ENCODE results near the gene RIMBP2.

Gene RIMBP2

DNA sequence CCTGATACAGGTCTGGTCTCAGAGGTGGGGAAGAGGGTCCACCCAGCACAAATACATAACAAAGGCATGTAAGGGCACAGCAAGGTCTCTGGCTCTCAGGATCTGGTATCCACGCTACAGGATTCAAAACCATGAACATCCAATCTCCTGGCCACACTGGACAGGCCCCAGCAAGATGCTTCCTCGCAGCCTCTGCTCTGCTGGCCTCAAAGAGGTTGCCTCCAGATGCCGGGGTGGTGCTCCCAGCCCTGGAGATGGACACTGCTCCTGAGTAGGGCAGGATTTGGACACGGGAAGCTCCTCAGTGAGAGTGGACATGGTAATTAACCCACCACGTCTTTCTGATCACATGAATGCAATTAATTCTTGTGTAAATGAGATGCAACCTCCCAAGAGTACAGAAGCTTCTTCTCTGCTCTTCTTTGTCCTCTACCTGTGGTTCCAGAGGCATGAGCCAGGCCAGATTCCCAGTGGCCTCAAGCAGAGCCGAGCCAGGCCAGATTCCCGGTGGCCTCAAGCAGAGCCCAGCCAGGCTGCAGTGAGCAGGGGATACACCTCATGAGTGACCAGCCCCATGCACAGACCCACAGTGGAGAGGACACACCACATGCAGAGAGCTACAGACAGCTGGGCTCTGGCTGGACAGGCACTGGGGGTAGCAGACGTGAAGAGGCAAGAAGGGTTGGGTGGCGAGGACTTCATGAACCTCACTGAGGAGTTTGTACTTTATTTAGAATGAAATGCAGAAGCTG lies 192.1 kb downstream of the RIMBP2 start:
- POLR2A ChIA-PET: no interaction called here
- DNase-seq (ENCODE audit: low read depth, low spot score): no peak
- H3K4me3 ChIP-seq (ENCODE audit: low read depth, low read length): no peak overlapping the region
- CTCF ChIA-PET: no interaction called here
- TF ChIP-seq, protein P1, sequence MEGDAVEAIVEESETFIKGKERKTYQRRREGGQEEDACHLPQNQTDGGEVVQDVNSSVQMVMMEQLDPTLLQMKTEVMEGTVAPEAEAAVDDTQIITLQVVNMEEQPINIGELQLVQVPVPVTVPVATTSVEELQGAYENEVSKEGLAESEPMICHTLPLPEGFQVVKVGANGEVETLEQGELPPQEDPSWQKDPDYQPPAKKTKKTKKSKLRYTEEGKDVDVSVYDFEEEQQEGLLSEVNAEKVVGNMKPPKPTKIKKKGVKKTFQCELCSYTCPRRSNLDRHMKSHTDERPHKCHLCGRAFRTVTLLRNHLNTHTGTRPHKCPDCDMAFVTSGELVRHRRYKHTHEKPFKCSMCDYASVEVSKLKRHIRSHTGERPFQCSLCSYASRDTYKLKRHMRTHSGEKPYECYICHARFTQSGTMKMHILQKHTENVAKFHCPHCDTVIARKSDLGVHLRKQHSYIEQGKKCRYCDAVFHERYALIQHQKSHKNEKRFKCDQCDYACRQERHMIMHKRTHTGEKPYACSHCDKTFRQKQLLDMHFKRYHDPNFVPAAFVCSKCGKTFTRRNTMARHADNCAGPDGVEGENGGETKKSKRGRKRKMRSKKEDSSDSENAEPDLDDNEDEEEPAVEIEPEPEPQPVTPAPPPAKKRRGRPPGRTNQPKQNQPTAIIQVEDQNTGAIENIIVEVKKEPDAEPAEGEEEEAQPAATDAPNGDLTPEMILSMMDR (IDR thresholded peaks at IDR 0.05; ENCODE audit: insufficient read depth, low read length, missing control alignments): no peak

DNA sequence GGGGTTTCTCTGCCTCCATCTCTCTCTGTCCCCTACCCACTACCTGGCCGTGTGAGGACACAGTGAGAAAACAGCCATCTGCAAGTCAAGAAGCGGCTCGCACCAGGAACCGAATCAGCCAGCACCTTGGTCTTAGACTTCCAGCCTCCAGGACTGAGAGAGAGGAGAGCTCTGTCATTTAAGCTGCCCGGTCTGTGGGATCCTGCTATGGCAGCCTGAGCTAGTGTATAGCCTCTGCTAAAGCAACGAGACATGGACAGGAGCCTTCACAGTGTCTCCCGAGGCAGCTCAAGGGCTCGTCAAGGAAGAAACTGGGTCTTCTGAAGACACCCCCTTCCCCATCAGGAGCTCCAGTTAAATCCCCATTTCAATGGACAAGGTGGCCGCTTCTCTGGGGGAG lies 192.9 kb downstream of the RIMBP2 start:
- POLR2A ChIA-PET: no interaction called here
- no peak overlapping the region for H3K4me3 ChIP-seq (ENCODE audit: low read depth, low read length)
- no peak for DNase-seq (ENCODE audit: low read depth, low spot score)
- CTCF ChIA-PET: no interaction called here
- TF ChIP-seq, protein P1 (IDR thresholded peaks at IDR 0.05; ENCODE audit: insufficient read depth, low read length, missing control alignments): no peak

DNA sequence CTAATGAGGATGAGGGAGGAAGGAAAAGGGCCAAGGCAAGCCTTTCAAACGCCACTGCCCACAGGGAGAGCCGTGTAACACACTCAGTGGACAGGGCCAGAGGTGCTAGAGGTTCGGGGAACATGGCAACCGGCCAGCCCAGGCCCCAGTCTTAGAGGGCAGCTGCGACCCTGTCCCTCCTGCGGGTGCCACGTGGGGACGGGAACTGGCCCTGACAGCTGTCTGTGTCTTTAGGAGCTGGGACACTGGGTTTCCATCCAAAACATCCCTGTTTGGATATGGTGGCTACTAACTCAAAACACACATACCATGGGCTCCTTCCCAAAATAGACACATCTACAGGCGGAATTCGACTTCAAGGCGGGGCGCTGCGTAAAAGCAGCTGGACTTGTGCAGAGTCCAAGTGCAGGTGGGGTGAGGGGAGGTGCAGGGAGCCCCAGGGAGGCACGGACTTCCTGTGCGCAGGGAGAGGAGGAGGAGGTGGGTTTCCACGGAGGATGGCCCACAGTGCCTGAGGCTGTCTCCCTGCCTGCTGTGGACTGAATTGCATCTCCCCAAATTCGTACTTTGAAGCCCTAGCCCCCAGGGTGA lies 193.8 kb downstream of the RIMBP2 start:
- H3K4me3 ChIP-seq (ENCODE audit: low read depth, low read length): no peak overlapping the region
- ChIA-PET CTCF (no interaction called here), POLR2A (no interaction called here)

GRCh38 chr12:130521375-130522124 lies 194.5 kb downstream of the RIMBP2 start:
- H3K4me3 ChIP-seq (ENCODE audit: low read depth, low read length): no peak overlapping the region
- ChIA-PET POLR2A (no interaction called here), CTCF (no interaction called here)
- no peak for DNase-seq (ENCODE audit: low read depth, low spot score)
- TF ChIP-seq, protein P1 (IDR thresholded peaks at IDR 0.05; ENCODE audit: insufficient read depth, low read length, missing control alignments): no peak

More for the DNA sequence above, 193.8 kb downstream of the RIMBP2 start:
- TF ChIP-seq, protein P1 (IDR thresholded peaks at IDR 0.05; ENCODE audit: insufficient read depth, low read length, missing control alignments): no peak
- DNase-seq (ENCODE audit: low read depth, low spot score): no peak

DNA sequence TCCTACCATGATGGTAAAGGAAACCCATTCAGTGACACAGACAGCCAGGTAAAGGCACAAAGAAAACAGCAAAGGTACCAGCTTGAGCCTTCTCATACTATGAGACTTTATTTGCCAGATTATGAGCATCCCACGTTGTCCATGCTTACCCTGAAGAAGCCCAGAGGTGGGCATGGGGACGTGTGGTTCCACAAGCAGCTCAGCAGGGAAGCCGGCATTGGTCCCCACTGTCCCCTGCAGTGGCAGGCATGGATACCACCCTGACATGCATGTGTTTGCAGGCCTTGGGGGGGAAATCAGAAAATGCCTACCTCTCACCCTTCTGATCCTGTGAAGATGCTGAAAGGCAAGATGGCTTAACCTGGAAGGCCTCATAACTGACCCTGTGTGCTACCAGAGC lies 195.3 kb downstream of the RIMBP2 start:
- POLR2A ChIA-PET: no interaction called here

More for the DNA sequence above, 195.3 kb downstream of the RIMBP2 start:
- no peak for DNase-seq (ENCODE audit: low read depth, low spot score)
- H3K4me3 ChIP-seq (ENCODE audit: low read depth, low read length): no peak overlapping the region
- CTCF ChIA-PET: no interaction called here
- TF ChIP-seq, protein P1 (IDR thresholded peaks at IDR 0.05; ENCODE audit: insufficient read depth, low read length, missing control alignments): no peak

Measured in AG04449 (cell line).